ENCODE results near the gene TRAF4. TPM values are rescaled to one million over a fixed set of nuclear protein-coding genes. Genes with fewer than 3 reads are reported as not detected.

Gene TRAF4
- polyA plus RNA-seq, 1 donor from 2014 or later: 13.8 TPM

Other genes with a start within 250 kb of the TRAF4 start
- not detected for gene FOXN1, start 237.7 kb upstream of the TRAF4 start, polyA plus RNA-seq
- 69.5 TPM for gene UNC119, start 191.4 kb upstream of the TRAF4 start, polyA plus RNA-seq
- gene PIGS, start 172.5 kb upstream of the TRAF4 start, polyA plus RNA-seq: 48.4 TPM
- 28.0 TPM for gene ALDOC, start 167.1 kb upstream of the TRAF4 start, polyA plus RNA-seq
- 2.2 TPM for gene SPAG5, start 145.0 kb upstream of the TRAF4 start, polyA plus RNA-seq
- gene RSKR, start 129.8 kb upstream of the TRAF4 start, polyA plus RNA-seq: 0.11 TPM
- 41.4 TPM for gene BLTP2, start 98.9 kb upstream of the TRAF4 start, polyA plus RNA-seq
- 59.5 TPM for gene SDF2, start 82.1 kb upstream of the TRAF4 start, polyA plus RNA-seq
- gene SUPT6H, start 81.8 kb upstream of the TRAF4 start, polyA plus RNA-seq: 14.2 TPM
- gene PROCA1, start 32.1 kb upstream of the TRAF4 start, polyA plus RNA-seq: 2.7 TPM
- gene RAB34, start 26.1 kb upstream of the TRAF4 start, polyA plus RNA-seq: 6.7 TPM
- 6,180 TPM for gene RPL23A, start 24.0 kb upstream of the TRAF4 start, polyA plus RNA-seq
- gene TLCD1, start 17.8 kb upstream of the TRAF4 start, polyA plus RNA-seq: 0.49 TPM
- 18.6 TPM for gene NEK8, start 15.2 kb upstream of the TRAF4 start, polyA plus RNA-seq
- gene FAM222B, start 98.8 kb downstream of the TRAF4 start, polyA plus RNA-seq: 17.1 TPM
- 45.8 TPM for gene ERAL1, start 111.0 kb downstream of the TRAF4 start, polyA plus RNA-seq
- 400 TPM for gene FLOT2, start 153.7 kb downstream of the TRAF4 start, polyA plus RNA-seq
- 17.1 TPM for gene DHRS13, start 159.1 kb downstream of the TRAF4 start, polyA plus RNA-seq
- 11.6 TPM for gene PHF12, start 207.5 kb downstream of the TRAF4 start, polyA plus RNA-seq

All from IgD-negative memory B cell (primary cell).